ENCODE measurements around the gene HAUS5. TPM values are rescaled to one million over a fixed set of nuclear protein-coding genes. Genes with fewer than 3 reads are reported as not detected.

HAUS5 gene, protein sequence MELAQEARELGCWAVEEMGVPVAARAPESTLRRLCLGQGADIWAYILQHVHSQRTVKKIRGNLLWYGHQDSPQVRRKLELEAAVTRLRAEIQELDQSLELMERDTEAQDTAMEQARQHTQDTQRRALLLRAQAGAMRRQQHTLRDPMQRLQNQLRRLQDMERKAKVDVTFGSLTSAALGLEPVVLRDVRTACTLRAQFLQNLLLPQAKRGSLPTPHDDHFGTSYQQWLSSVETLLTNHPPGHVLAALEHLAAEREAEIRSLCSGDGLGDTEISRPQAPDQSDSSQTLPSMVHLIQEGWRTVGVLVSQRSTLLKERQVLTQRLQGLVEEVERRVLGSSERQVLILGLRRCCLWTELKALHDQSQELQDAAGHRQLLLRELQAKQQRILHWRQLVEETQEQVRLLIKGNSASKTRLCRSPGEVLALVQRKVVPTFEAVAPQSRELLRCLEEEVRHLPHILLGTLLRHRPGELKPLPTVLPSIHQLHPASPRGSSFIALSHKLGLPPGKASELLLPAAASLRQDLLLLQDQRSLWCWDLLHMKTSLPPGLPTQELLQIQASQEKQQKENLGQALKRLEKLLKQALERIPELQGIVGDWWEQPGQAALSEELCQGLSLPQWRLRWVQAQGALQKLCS
- total RNA-seq: 10 to 100 TPM in 1 of 2 donors, 1 to 10 TPM in 1; 8.4 to 13.9 TPM

DNA sequence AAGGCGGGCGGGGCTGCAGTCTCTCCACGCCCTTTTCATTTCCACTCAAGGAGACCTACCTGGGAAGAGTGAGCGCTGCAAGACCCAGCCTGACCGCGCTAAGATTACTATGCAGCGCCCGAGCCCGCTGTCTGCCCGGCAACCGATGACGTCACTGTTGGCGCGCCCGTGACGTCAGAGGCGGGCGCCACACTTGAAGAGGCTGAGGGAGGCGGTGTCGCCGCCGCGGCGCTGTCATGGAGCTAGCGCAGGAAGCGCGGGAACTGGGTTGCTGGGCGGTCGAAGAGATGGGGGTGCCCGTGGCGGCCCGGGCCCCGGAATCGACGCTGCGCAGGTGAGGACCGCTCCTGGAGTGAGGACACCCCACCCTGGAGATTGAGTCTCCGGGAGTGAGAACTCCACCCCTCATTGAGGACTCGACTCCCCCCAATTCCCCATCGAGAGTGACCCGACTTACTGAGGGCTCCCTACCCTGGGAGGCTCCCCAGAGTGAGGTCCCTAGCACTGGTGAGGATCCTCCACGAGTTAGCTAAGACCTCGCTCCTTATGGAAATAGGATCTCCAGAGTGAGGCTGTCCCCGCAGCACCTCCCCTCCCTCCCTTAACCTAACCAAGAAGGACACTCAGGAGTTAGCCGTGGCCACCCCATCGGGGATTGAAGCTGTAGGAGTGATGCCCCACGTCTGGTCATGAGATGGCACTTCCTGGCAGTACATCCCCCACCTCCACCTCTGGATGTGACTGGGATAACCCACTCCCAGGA lies at the start of gene HAUS5:
TSS of gene HAUS5 (plus strand) at position 177 of the 763 bp plus-strand sequence. CDS start at position 237, 60 bp downstream.
- DNase-seq (ENCODE audit: low spot score): peak; percentile 78
- Histone ChIP-seq H3K4me3 (peak within 1 kb of the TSS; percentile 88), H3K27ac (peak within 1 kb of the TSS; percentile 22 to 57), H3K36me3 (no peaks in the 10 kb centered on the region), H3K9me3 (no peaks in the 10 kb centered on the region), H3K4me1 (ENCODE audit: control insufficient read depth in 1 of 2, low read depth in 2 of 2) (peaks cover 8 to 13% of the 10 kb centered on the region in 2 donors), H3K27me3 (replicated peaks; ENCODE audit: insufficient read depth) (no peaks in the 10 kb centered on the region)
- TF ChIP-seq, protein P1, sequence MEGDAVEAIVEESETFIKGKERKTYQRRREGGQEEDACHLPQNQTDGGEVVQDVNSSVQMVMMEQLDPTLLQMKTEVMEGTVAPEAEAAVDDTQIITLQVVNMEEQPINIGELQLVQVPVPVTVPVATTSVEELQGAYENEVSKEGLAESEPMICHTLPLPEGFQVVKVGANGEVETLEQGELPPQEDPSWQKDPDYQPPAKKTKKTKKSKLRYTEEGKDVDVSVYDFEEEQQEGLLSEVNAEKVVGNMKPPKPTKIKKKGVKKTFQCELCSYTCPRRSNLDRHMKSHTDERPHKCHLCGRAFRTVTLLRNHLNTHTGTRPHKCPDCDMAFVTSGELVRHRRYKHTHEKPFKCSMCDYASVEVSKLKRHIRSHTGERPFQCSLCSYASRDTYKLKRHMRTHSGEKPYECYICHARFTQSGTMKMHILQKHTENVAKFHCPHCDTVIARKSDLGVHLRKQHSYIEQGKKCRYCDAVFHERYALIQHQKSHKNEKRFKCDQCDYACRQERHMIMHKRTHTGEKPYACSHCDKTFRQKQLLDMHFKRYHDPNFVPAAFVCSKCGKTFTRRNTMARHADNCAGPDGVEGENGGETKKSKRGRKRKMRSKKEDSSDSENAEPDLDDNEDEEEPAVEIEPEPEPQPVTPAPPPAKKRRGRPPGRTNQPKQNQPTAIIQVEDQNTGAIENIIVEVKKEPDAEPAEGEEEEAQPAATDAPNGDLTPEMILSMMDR (IDR thresholded peaks at IDR 0.05): no peak
- peak; percentile 90 for ATAC-seq (ENCODE audit: insufficient number of reproducible peaks, low FRiP score, low read depth)

- no peak overlapping the region for H3K4me3 ChIP-seq
- no peak overlapping the region for H3K27ac ChIP-seq
- ATAC-seq (ENCODE audit: insufficient number of reproducible peaks, low FRiP score, low read depth) (no peak), DNase-seq (ENCODE audit: low spot score) (no peak)
- TF ChIP-seq, protein P1 (IDR thresholded peaks at IDR 0.05): no peak
- H3K9me3 ChIP-seq: no peaks in the 10 kb centered on the region
- no peaks in the 10 kb centered on the region for H3K27me3 ChIP-seq (replicated peaks; ENCODE audit: insufficient read depth)
- H3K36me3 ChIP-seq: no peaks in the 10 kb centered on the region
- peaks cover 0 to 5% of the 10 kb centered on the region in 2 donors for H3K4me1 ChIP-seq (ENCODE audit: control insufficient read depth in 1 of 2, low read depth in 2 of 2)
Observed at GRCh38 chr19:35562776-35563175, 49.8 kb upstream of the HAUS5 start.

GRCh38 chr19:35563207-35563829 lies 49.2 kb upstream of the HAUS5 start, which contains the start of gene ATP4A:
TSS of gene ATP4A (minus strand) at chr19:35563658. CDS start at chr19:35563629, 29 bp downstream.
- no peaks in the 10 kb centered on the region for H3K27me3 ChIP-seq (replicated peaks; ENCODE audit: insufficient read depth)
- DNase-seq (ENCODE audit: low spot score): no peak
- TF ChIP-seq, protein P1 (IDR thresholded peaks at IDR 0.05): no peak

DNA sequence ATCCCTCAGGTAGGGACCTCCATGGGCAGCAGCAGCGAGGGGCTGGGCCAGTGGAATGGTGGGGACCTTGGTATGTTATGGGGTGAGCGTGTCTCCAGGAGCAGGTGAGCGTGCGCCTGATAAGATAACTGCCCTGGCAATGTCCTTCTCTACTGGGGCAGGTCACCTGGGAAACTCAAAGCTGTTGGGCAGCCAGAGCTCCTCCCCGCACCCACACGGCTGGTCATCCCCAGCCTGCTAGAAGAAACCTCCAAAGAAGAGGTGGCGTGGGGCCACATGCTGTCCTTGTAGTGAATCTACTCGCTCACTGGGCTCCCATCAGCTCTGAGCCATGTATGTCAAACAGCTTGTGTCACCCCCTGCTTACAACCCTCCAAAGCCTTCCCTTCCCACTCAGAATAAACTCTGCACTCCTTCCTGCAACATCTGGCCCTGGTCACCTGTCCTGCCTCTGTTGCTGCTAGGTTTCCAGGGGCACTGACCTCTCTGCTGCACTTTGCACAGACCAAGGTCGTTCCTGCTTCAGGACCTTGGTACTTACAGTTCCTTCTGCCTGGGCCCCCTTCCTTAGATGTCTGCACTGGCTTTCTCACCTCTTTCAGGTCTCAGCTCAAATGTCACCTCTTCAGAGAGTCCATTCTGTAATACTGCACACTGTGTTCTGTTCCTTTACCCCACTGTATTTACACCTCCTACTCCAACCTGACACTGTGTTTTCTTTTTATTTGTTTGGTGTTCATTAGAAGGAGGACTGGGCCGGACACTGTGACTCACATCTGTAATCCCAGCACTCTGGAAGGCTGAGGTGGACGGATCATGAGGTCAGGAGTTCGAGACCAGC lies 47.3 kb upstream of the HAUS5 start:
- no peak for ATAC-seq (ENCODE audit: insufficient number of reproducible peaks, low FRiP score, low read depth)
- no peaks in the 10 kb centered on the region for H3K27me3 ChIP-seq (replicated peaks; ENCODE audit: insufficient read depth)
- H3K9me3 ChIP-seq: no peaks in the 10 kb centered on the region
- H3K4me1 ChIP-seq (ENCODE audit: control insufficient read depth in 1 of 2, low read depth in 2 of 2): no peaks in the 10 kb centered on the region
- TF ChIP-seq, protein P1 (IDR thresholded peaks at IDR 0.05): no peak
- no peak overlapping the region for H3K27ac ChIP-seq
- DNase-seq (ENCODE audit: low spot score): no peak
- H3K4me3 ChIP-seq: no peak overlapping the region
- no peaks in the 10 kb centered on the region for H3K36me3 ChIP-seq

More at GRCh38 chr19:35563207-35563829, 49.2 kb upstream of the HAUS5 start, which contains the start of gene ATP4A:
- Histone ChIP-seq H3K4me1 (ENCODE audit: control insufficient read depth in 1 of 2, low read depth in 2 of 2) (peaks cover 0 to 1% of the 10 kb centered on the region in 2 donors), H3K9me3 (no peaks in the 10 kb centered on the region), H3K27ac (no peak within 1 kb of the TSS), H3K36me3 (no peaks in the 10 kb centered on the region), H3K4me3 (no peak within 1 kb of the TSS)
- ATAC-seq (ENCODE audit: insufficient number of reproducible peaks, low FRiP score, low read depth): no peak

Data from thoracic aorta (tissue), 2 donors.